ENCODE results near the gene ECI1.
"Not testable (repeated sequence)": the region's sequence is repeated elsewhere in the genome, so short reads cannot be mapped to it uniquely, and the experiment has no call there.

Gene ECI1

DNA sequence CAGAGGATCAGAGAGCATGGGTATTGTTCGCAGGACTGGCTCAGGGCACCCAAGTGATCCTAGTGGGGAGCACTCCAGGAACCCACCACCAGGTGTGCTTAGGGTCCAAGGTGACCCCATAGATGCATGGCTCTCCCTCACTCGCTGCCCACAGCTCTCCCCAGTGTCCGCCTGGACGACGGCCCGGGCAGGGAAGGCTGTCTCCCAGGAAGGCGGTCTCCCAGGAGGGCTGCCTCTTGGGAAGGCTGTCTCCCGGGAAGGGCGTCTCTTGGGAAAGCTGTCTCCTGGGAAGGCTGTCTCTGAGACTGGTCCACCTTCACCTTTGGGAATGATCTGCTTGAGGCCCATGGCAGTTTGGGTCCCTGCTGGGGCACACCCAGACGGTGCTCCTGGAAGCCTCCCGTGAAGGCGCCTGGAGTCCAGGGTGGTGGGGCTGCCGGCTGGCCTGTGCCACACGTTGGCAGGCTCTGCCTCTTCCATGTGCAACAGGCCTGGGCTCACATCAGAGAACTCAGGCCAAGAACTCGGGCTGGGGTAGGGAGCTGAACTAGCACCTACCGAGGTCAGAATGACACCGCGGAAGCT lies 5.0 kb downstream of the ECI1 start:
- TF ChIP-seq, protein P1, sequence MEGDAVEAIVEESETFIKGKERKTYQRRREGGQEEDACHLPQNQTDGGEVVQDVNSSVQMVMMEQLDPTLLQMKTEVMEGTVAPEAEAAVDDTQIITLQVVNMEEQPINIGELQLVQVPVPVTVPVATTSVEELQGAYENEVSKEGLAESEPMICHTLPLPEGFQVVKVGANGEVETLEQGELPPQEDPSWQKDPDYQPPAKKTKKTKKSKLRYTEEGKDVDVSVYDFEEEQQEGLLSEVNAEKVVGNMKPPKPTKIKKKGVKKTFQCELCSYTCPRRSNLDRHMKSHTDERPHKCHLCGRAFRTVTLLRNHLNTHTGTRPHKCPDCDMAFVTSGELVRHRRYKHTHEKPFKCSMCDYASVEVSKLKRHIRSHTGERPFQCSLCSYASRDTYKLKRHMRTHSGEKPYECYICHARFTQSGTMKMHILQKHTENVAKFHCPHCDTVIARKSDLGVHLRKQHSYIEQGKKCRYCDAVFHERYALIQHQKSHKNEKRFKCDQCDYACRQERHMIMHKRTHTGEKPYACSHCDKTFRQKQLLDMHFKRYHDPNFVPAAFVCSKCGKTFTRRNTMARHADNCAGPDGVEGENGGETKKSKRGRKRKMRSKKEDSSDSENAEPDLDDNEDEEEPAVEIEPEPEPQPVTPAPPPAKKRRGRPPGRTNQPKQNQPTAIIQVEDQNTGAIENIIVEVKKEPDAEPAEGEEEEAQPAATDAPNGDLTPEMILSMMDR (conservative IDR thresholded peaks at IDR 0.05; ENCODE audit: low read depth, low read length): no peak
- no peak for DNase-seq (ENCODE audit: low read depth)
- H3K4me3 ChIP-seq (ENCODE audit: low read length): no peak overlapping the region

DNA sequence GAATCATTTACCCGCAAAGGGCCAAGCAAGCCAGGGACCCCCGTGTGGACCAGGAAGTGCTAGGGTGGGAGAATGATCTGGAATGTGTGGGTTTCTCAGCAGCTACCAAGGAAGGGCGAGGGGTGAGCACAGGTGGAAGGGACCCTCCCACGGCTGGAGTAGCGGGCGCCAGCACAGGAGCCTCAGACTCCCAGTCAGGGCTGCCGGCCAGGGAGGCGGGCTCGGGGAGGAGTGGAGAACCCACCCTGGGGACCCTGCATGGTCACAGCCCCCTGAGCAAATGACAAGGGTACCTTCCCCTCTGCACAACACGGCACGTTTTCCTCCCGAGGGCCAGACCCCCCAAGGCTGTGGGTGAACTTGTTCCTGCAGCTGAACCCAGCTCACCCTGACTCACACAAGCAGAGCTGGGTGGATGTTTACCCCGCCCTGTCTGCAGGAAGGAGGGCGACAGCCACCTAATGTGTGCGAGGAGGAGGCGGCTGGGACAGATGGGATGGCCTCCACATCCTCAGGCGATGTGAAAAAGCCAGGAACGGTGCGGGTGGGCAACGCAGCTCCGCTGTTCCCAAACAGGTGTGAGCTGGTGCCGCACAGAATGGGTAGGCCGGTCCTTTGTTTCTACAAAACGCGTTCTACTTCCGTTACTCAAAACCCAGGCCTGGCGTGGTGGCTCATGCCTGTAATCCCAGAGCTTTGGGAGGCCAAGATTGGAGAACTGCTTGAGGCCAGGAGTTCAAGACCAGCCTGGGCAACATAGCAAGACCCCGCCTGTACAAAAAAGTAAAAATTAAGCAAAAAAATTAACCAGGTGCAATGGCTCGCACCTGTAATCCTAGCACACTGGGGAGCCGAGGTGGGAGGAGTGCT lies 6.2 kb downstream of the ECI1 start:
- H3K4me3 ChIP-seq (ENCODE audit: low read length): no peak overlapping the region
- TF ChIP-seq, protein P1 (conservative IDR thresholded peaks at IDR 0.05; ENCODE audit: low read depth, low read length): no peak
- DNase-seq (ENCODE audit: low read depth): no peak

- H3K4me3 ChIP-seq (ENCODE audit: low read length): no peak overlapping the region
- no peak for DNase-seq (ENCODE audit: low read depth)
- TF ChIP-seq, protein P1 (conservative IDR thresholded peaks at IDR 0.05; ENCODE audit: low read depth, low read length): peak; percentile 4
These were observed 7.1 kb downstream of the ECI1 start for GRCh38 chr16:2244301-2244700.

- TF ChIP-seq, protein P1 (conservative IDR thresholded peaks at IDR 0.05; ENCODE audit: low read depth, low read length): no peak
- no peak overlapping the region for H3K4me3 ChIP-seq (ENCODE audit: low read length)
- DNase-seq (ENCODE audit: low read depth): no peak
These were observed 7.6 kb downstream of the ECI1 start for GRCh38 chr16:2243781-2244180.

GRCh38 chr16:2243031-2243528 lies 8.3 kb downstream of the ECI1 start:
- no peak for DNase-seq (ENCODE audit: low read depth)
- no peak overlapping the region for H3K4me3 ChIP-seq (ENCODE audit: low read length)
- TF ChIP-seq, protein P1 (conservative IDR thresholded peaks at IDR 0.05; ENCODE audit: low read depth, low read length): no peak

DNA sequence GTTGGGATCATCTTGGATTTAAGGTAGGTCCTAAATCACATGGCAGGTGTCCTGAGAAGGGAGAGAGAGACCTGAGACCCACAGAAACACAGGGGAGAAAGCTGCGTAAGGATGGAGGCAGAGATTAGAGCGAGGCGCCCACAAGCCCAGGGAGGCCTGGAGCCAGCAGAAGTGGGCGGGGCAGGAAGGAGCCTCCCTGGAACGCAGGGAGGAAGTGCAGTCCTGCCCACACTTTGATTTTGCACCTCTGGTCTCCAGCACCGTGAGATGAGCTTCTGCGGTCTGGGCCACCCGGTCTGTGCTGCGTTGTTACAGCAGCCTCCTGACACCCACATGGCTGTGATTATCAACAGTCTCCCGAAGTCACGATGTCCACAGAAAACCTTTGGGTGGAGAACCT lies 8.8 kb downstream of the ECI1 start:
- no peak overlapping the region for H3K4me3 ChIP-seq (ENCODE audit: low read length)
- DNase-seq (ENCODE audit: low read depth): no peak
- TF ChIP-seq, protein P1 (conservative IDR thresholded peaks at IDR 0.05; ENCODE audit: low read depth, low read length): no peak

DNA sequence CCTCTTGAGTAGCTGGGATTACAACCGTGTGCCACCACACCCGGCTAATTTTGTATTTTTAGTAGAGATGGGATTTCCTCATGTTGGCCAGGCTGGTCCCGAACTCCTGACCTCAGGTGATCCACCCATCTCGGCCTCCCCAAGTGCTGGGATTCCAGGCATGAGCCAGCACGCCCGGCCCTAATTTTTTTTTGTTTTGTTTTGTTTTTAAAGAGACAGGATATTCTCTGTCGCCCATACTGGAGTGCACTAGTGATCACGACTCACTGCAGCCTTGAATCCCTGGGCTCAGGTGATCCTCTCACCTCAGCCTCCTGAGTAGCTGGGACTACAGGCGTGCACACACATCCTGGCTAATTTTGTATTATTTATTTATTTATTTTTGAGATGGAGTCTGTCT lies 11.1 kb downstream of the ECI1 start:
- not testable (repeated sequence) for DNase-seq (ENCODE audit: low read depth); H3K4me3 ChIP-seq (ENCODE audit: low read length)

All from retinal pigment epithelial cell (primary cell).